Measurements from ENCODE around the gene CD48. TPM values are rescaled to one million over a fixed set of nuclear protein-coding genes. Genes with fewer than 3 reads are reported as not detected.

Gene CD48
- total RNA-seq, 6 donors from 2014 or later: 9.4 to 32.1 (median 16.3) TPM

DNA sequence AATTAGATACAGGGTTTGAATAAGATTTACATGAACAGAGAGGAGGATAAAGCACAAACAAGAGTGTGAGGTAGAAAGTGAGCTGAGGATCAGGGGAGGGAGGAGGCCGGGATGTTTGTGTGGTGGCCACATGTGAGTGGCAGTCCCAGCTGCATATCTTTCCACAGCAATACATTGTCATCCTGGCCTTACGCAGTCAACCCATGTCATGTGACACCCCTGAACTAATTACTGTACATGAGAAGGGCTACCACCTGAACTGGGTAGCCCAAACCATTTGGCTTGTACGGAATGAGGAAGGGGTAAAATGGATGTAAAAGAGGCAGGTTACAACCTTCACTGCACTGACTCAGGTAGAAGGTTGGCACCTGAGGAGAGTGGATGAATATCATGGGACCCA lies 31.6 kb upstream of the CD48 start:
- DNase-seq (no peak), ATAC-seq (ENCODE audit: low FRiP score in 2 of 2) (no peak)
- Histone ChIP-seq H3K4me1 (peaks cover 0 to 12% (median 2%) of the 10 kb centered on the region in 4 donors), H3K27me3 (no peaks in the 10 kb centered on the region), H3K9me3 (no peaks in the 10 kb centered on the region), H3K4me3 (no peak overlapping the region), H3K36me3 (no peaks in the 10 kb centered on the region), H3K27ac (no peak overlapping the region)
- TF ChIP-seq POLR2AphosphoS5 (IDR thresholded peaks at IDR 0.05): no peak
- TF ChIP-seq, protein P1, sequence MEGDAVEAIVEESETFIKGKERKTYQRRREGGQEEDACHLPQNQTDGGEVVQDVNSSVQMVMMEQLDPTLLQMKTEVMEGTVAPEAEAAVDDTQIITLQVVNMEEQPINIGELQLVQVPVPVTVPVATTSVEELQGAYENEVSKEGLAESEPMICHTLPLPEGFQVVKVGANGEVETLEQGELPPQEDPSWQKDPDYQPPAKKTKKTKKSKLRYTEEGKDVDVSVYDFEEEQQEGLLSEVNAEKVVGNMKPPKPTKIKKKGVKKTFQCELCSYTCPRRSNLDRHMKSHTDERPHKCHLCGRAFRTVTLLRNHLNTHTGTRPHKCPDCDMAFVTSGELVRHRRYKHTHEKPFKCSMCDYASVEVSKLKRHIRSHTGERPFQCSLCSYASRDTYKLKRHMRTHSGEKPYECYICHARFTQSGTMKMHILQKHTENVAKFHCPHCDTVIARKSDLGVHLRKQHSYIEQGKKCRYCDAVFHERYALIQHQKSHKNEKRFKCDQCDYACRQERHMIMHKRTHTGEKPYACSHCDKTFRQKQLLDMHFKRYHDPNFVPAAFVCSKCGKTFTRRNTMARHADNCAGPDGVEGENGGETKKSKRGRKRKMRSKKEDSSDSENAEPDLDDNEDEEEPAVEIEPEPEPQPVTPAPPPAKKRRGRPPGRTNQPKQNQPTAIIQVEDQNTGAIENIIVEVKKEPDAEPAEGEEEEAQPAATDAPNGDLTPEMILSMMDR (IDR thresholded peaks at IDR 0.05): no peak
- 74 to 83% methylated on average over 3 of the region's 3 CpGs for WGBS, 2 donors

DNA sequence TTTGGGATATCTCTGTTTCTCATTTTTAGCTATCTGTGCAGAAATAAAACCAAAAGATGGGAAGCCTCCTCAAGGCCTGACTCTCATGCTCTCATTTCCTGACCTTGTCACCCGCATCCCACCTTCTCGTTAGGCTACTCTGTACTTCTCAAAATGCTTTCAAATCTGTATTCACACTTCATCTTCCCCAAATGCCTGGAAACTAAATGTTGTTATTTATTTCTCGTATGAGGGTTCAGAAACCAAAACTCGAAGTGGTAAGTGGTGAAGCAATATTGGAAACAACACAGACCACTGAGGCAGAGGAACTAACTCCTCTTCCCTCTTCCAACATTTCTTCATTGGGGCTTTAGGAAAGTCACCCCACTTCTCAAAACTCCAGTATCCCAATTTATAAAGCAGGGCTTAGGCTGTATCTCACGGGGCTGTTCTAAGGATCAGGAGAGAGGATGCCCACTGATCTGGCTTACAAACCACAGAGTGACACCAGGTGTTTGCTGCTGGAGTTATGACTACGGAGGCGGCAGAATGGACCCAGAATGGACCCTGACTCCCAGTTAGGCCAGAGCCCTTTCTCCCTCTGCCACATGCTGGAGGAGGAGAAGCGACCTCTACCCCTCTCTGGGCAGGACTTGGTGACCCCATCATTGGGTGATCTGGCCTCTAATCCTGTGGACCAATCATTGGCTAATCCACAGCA lies 31.0 kb upstream of the CD48 start:
- Histone ChIP-seq H3K4me1 (peaks cover 0 to 12% (median 0%) of the 10 kb centered on the region in 4 donors), H3K27ac (peak overlapping the region in 1 of 4 donors; percentile 21), H3K9me3 (peaks cover 0 to under 1% (median 0%) of the 10 kb centered on the region in 4 donors), H3K4me3 (no peak overlapping the region), H3K27me3 (no peaks in the 10 kb centered on the region), H3K36me3 (no peaks in the 10 kb centered on the region)
- WGBS, 2 donors: 75 to 80% methylated on average over 8 of the region's 8 CpGs
- no peak for TF ChIP-seq POLR2AphosphoS5 (IDR thresholded peaks at IDR 0.05)
- TF ChIP-seq EP300 (IDR thresholded peaks at IDR 0.05): no peak
- no peak for TF ChIP-seq POLR2A (IDR thresholded peaks at IDR 0.05)
- TF ChIP-seq, protein P1 (IDR thresholded peaks at IDR 0.05): no peak
- ATAC-seq (ENCODE audit: low FRiP score in 2 of 2) (no peak), DNase-seq (no peak)

DNA sequence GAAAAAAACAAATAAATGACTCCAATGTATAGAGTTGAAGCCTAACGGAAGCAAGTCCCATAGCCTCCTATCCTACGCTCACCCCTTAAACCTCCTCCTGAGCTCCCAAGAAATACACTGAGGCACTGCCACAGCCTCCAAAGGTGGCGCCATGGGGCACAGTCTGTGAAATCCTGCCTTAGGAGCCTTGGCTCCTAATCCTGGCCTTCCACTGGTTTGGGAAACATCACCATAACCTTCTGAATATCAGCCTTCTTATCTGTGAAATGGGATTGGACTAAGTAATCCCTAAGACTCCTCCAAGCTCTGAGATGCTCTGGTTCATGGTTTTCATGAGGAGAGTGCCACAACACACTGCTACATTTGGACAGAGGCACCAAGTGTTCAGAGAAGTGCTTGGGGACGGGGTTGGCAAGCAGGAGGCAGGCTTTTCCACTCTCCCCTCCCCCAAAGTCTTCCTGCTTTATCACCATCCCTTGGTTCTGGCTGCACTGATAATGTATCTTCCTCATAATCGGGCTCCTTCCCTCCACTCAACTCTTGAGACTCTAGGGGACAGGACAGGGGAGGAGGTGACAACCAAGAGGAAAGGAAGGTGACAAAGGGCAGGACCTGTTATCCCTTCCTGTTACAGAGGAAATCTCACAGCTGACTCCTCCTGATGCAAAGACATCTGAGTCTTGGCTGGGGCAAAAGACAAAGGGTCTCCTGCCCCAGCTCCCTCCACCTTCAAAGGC lies 30.2 kb upstream of the CD48 start:
- Histone ChIP-seq H3K9me3 (peaks cover 0 to 8% (median 0%) of the 10 kb centered on the region in 4 donors), H3K4me3 (no peak overlapping the region), H3K27ac (peak overlapping the region in 2 of 4 donors; percentile 21 to 38), H3K36me3 (no peaks in the 10 kb centered on the region), H3K27me3 (no peaks in the 10 kb centered on the region), H3K4me1 (peaks cover 0 to 12% (median 0%) of the 10 kb centered on the region in 4 donors)
- DNase-seq (no peak), ATAC-seq (ENCODE audit: low FRiP score in 2 of 2) (peak in 1 of 2 donors; percentile 26)
- TF ChIP-seq EP300 (IDR thresholded peaks at IDR 0.05) (no peak), POLR2AphosphoS5 (IDR thresholded peaks at IDR 0.05) (no peak), POLR2A (IDR thresholded peaks at IDR 0.05) (no peak)
- TF ChIP-seq, protein P1 (IDR thresholded peaks at IDR 0.05): no peak
- 62 to 73% methylated on average over 5 of the region's 5 CpGs for WGBS, 2 donors

GRCh38 chr1:160741092-160741501 lies 29.5 kb upstream of the CD48 start:
- Histone ChIP-seq H3K36me3 (no peaks in the 10 kb centered on the region), H3K4me3 (no peak overlapping the region), H3K9me3 (peaks cover 0 to 8% (median 0%) of the 10 kb centered on the region in 4 donors), H3K4me1 (peaks cover 0 to 12% (median 0%) of the 10 kb centered on the region in 4 donors), H3K27ac (peak overlapping the region in 2 of 4 donors; percentile 8 to 21), H3K27me3 (no peaks in the 10 kb centered on the region)
- ATAC-seq (ENCODE audit: low FRiP score in 2 of 2) (no peak), DNase-seq (no peak)
- 71 to 79% methylated on average over 4 of the region's 4 CpGs for WGBS, 2 donors
- TF ChIP-seq, protein P1 (IDR thresholded peaks at IDR 0.05): no peak
- TF ChIP-seq POLR2A (IDR thresholded peaks at IDR 0.05) (no peak), EP300 (IDR thresholded peaks at IDR 0.05) (no peak), POLR2AphosphoS5 (IDR thresholded peaks at IDR 0.05) (no peak)

Data from upper lobe of left lung (tissue), 6 donors.